Keratinocyte (primary cell): ENCODE results near the gene KLHL29. TPM values are rescaled to one million over a fixed set of nuclear protein-coding genes. Genes with fewer than 3 reads are reported as not detected.

Experiments
- DNase-seq: peaks from one replicate; pipeline ENCODE4 v3.0.0-alpha.2; 2011; ENCODE audit warnings: low read depth, missing footprints, low spot score
- FAIRE-seq: peaks from 2 replicates; lab custom pipeline; 2011; peaks lifted over from hg19 to GRCh38; lab: Jason Lieb, UNC
- H2AFZ ChIP-seq: 2 replicates; pipeline ENCODE4 v1.6.0; 2012; ENCODE audit warnings: low read length, control low read depth, inconsistent platforms; ENCODE audit not compliant: control insufficient read depth
- H3K27ac ChIP-seq: 2 replicates; pipeline ENCODE4 v1.5.1; 2011; ENCODE audit warnings: low read length; ENCODE audit not compliant: control insufficient read depth, insufficient read depth
- H3K27me3 ChIP-seq: 3 replicates; pipeline ENCODE4 v1.6.0; 2011; ENCODE audit warnings: low read length; ENCODE audit not compliant: control insufficient read depth, insufficient read depth; ENCODE audit errors: extremely low read depth
- H3K36me3 ChIP-seq, 2 experiments: 2 replicates in 1 of 2; 3 replicates in 1 of 2; pipeline ENCODE4 v1.5.1; 2011; ENCODE audit warnings: low read length in 2 of 2, mild to moderate bottlenecking in 1 of 2; ENCODE audit not compliant: control insufficient read depth in 2 of 2, insufficient read depth in 2 of 2; ENCODE audit errors: extremely low read depth in 1 of 2
- H3K4me1 ChIP-seq: 3 replicates; pipeline ENCODE4 v1.5.1; 2011; ENCODE audit warnings: low read length; ENCODE audit not compliant: control insufficient read depth, insufficient read depth; ENCODE audit errors: extremely low read depth
- H3K4me2 ChIP-seq: 3 replicates; pipeline ENCODE4 v1.6.0; 2011; ENCODE audit warnings: low read depth, low read length; ENCODE audit not compliant: control insufficient read depth, insufficient read depth; ENCODE audit errors: extremely low read depth
- H3K4me3 ChIP-seq, 3 experiments: fragments of 200-600 bp in 1 of 3; sonication (generic) in 1 of 3; 2 replicates in 2 of 3; 3 replicates in 1 of 3; pipeline ENCODE4 v1.5.1; 2011 to 2016; ENCODE audit warnings: low read length in 3 of 3, mild to moderate bottlenecking in 3 of 3, control low read depth in 2 of 3, inconsistent platforms in 1 of 3, low read depth in 1 of 3, mixed read lengths in 1 of 3, mixed run types in 1 of 3, moderate library complexity in 1 of 3; ENCODE audit not compliant: control insufficient read depth in 2 of 3, insufficient read depth in 2 of 3; ENCODE audit errors: extremely low read depth in 1 of 3
- H3K79me2 ChIP-seq: 2 replicates; pipeline ENCODE4 v1.6.0; 2012; ENCODE audit warnings: low read length; ENCODE audit not compliant: control insufficient read depth, insufficient read depth
- H3K9ac ChIP-seq: 3 replicates; pipeline ENCODE4 v1.6.0; 2011; ENCODE audit warnings: low read length; ENCODE audit not compliant: control insufficient read depth, insufficient read depth; ENCODE audit errors: extremely low read depth
- H3K9me1 ChIP-seq: 3 replicates; pipeline ENCODE4 v1.6.0; 2011; ENCODE audit warnings: low read length; ENCODE audit not compliant: control insufficient read depth, insufficient read depth; ENCODE audit errors: extremely low read depth
- H3K9me3 ChIP-seq: 2 replicates; pipeline ENCODE4 v1.5.1; 2012; ENCODE audit warnings: low read depth, low read length; ENCODE audit not compliant: control insufficient read depth
- H4K20me1 ChIP-seq: 3 replicates; pipeline ENCODE4 v1.6.0; 2011; ENCODE audit warnings: low read length; ENCODE audit not compliant: control insufficient read depth, insufficient read depth; ENCODE audit errors: extremely low read depth
- EZH2 ChIP-seq: IDR thresholded peaks from one replicate; pipeline ENCODE4 v1.6.1; 2012; ENCODE audit warnings: inconsistent platforms, mild to moderate bottlenecking, low read length, moderate library complexity
- dilution Hi-C: fragments of 300-500 bp; cut with MboI; formaldehyde crosslinking; loops from one replicate; pipeline ENCODE4 v1.7.0; 2020; ENCODE audit warnings: low sequenced_read_pairs; ENCODE audit not compliant: extremely low pct_ligation_motif_present
- polyA plus RNA-seq, 5 experiments: library from polyadenylated mRNA; depleted of rRNA in 3 of 5; stranded (reverse) in 3 of 5; stranded (forward) in 1 of 5; unstranded in 1 of 5; fragments of >200 nt; gene quantifications; 1 replicate in 1 of 5; 2 replicates in 3 of 5; 3 replicates in 1 of 5; pipeline versions ENCODE4 v1.2.1 to v1.2.3, GENCODE V29; 2011 to 2012; ENCODE audit warnings: missing spikeins in 2 of 5, low read depth in 1 of 5, low replicate concordance in 1 of 5
- TF ChIP-seq, protein P1 (sequence below), 3 experiments: IDR thresholded peaks in 1 of 3; conservative IDR thresholded peaks in 1 of 3; optimal IDR thresholded peaks in 1 of 3; 2 replicates in 2 of 3; 3 replicates in 1 of 3; pipeline versions ENCODE3 to v1.5.1; 2011; ENCODE audit warnings: low read length in 3 of 3, mild to moderate bottlenecking in 3 of 3, moderate library complexity in 2 of 3, control low read depth in 1 of 3, inconsistent platforms in 1 of 3; ENCODE audit not compliant: insufficient read depth in 2 of 3; ENCODE audit errors: extremely low read depth in 1 of 3

Gene KLHL29
- polyA plus RNA-seq, 1 donor (not counting 4 experiments of a cell fraction or from before 2014, with no cell fraction given): 4.7 TPM

DNA sequence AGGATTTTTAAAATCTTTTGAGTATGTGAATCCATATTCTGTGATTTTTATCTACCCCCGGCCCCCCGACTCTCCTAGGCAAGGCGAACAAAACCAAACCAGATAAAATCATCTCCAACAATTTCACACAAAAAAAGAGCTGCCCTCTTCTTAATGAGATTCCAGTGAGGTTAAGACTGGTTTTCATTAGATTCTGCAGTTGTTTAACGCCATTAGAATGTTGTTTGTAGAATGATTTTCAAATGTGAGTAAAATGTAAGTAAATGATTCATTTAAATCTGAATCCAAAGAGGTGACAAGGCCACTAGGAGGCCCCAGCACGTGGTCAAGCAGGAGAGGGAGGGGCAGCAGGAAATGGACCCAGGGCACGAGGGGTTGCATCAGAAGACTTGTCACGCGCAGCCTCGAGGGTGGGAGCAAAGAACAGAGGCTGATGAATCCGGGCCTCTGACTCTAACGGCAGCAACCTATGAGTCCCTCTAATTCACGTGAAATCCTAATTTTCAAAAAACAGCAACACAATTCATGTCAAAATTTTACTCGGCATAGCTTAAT lies 24.3 kb upstream of the KLHL29 start:
- no peak overlapping the region for H3K4me3 ChIP-seq
- H3K36me3 ChIP-seq: no peaks in the 10 kb centered on the region
- no peak overlapping the region for H3K4me2 ChIP-seq
- no peak overlapping the region for H3K27ac ChIP-seq
- DNase-seq: no peak
- H2AFZ ChIP-seq: no peak overlapping the region
- H3K9me1 ChIP-seq: no peaks in the 10 kb centered on the region
- H3K9ac ChIP-seq: no peak overlapping the region
- no peaks in the 10 kb centered on the region for H4K20me1 ChIP-seq
- no peak for FAIRE-seq
- no peaks in the 10 kb centered on the region for H3K79me2 ChIP-seq
- TF ChIP-seq, protein P1, sequence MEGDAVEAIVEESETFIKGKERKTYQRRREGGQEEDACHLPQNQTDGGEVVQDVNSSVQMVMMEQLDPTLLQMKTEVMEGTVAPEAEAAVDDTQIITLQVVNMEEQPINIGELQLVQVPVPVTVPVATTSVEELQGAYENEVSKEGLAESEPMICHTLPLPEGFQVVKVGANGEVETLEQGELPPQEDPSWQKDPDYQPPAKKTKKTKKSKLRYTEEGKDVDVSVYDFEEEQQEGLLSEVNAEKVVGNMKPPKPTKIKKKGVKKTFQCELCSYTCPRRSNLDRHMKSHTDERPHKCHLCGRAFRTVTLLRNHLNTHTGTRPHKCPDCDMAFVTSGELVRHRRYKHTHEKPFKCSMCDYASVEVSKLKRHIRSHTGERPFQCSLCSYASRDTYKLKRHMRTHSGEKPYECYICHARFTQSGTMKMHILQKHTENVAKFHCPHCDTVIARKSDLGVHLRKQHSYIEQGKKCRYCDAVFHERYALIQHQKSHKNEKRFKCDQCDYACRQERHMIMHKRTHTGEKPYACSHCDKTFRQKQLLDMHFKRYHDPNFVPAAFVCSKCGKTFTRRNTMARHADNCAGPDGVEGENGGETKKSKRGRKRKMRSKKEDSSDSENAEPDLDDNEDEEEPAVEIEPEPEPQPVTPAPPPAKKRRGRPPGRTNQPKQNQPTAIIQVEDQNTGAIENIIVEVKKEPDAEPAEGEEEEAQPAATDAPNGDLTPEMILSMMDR (optimal IDR thresholded peaks at IDR 0.05 in 1 of 3, IDR thresholded peaks at IDR 0.05 in 1 of 3, conservative IDR thresholded peaks at IDR 0.05 in 1 of 3; ENCODE audit: extremely low read depth in 1 of 3, insufficient read depth in 2 of 3, low read length in 3 of 3): no peak
- no peak for TF ChIP-seq EZH2
- H3K9me3 ChIP-seq: no peaks in the 10 kb centered on the region
- H3K4me1 ChIP-seq: no peaks in the 10 kb centered on the region
- dilution Hi-C loops: no loop called here
- peaks cover 14% of the 10 kb centered on the region for H3K27me3 ChIP-seq

DNA sequence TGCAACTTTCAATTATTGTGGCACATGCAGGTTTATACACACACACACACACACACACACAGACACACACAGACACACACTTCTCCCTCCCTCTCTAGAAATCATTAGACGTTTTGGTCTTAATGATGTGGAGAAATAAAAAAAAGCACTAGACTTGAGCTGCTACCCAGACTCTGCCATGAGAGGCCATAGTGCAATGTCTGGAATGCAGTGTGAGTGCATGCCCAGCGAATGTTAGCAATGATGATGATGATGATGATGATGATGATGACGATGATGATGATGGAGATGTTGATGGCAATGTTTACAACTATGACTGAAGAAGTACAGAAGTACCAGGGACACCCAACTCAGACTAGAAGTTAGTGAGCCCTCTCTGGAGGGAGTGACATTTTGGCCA lies 23.8 kb upstream of the KLHL29 start:
- Histone ChIP-seq H3K27ac (no peak overlapping the region), H3K4me1 (no peaks in the 10 kb centered on the region), H4K20me1 (no peaks in the 10 kb centered on the region), H3K79me2 (no peaks in the 10 kb centered on the region), H3K27me3 (peaks cover 14% of the 10 kb centered on the region), H3K4me2 (no peak overlapping the region), H3K9me1 (no peaks in the 10 kb centered on the region), H2AFZ (no peak overlapping the region), H3K9ac (no peak overlapping the region), H3K9me3 (no peaks in the 10 kb centered on the region), H3K36me3 (no peaks in the 10 kb centered on the region), H3K4me3 (no peak overlapping the region)
- no peak for DNase-seq
- FAIRE-seq: no peak
- dilution Hi-C loops: no loop called here
- TF ChIP-seq, protein P1 (optimal IDR thresholded peaks at IDR 0.05 in 1 of 3, IDR thresholded peaks at IDR 0.05 in 1 of 3, conservative IDR thresholded peaks at IDR 0.05 in 1 of 3; ENCODE audit: extremely low read depth in 1 of 3, insufficient read depth in 2 of 3, low read length in 3 of 3): no peak
- TF ChIP-seq EZH2: no peak
